Stimulated activated CD8-positive, alpha-beta memory T cell treated with anti-CD3 and anti-CD28 coated beads, Interleukin-7, amount 100 ng/mL, for 1 hour (primary cell): ENCODE measurements around the gene COL19A1.

Experiments used
- DNase-seq, 2 donors: peaks; one replicate each; pipeline ENCODE4 v3.0.0-alpha.2; 2020; ENCODE audit warnings: low read depth in 2 of 2

Gene COL19A1

GRCh38 chr6:70059039-70059719 lies 192.8 kb downstream of the COL19A1 start:
- no peak for DNase-seq

GRCh38 chr6:70060680-70061079 lies 194.3 kb downstream of the COL19A1 start:
- DNase-seq = no peak

GRCh38 chr6:70061546-70061945 lies 195.2 kb downstream of the COL19A1 start:
- no peak for DNase-seq

GRCh38 chr6:70062010-70062409 lies 195.7 kb downstream of the COL19A1 start:
- no peak for DNase-seq

- no peak for DNase-seq
These were observed 206.3 kb downstream of the COL19A1 start for GRCh38 chr6:70072540-70073179.

GRCh38 chr6:70073637-70074036 lies 207.3 kb downstream of the COL19A1 start:
- DNase-seq = no peak

GRCh38 chr6:70079241-70079640 lies 212.9 kb downstream of the COL19A1 start:
- DNase-seq = no peak

- no peak for DNase-seq
These were observed 214.2 kb downstream of the COL19A1 start for GRCh38 chr6:70080443-70081070.

- no peak for DNase-seq
These were observed 216.5 kb downstream of the COL19A1 start for GRCh38 chr6:70082830-70083229.

- DNase-seq = no peak
These were observed 220.4 kb downstream of the COL19A1 start for GRCh38 chr6:70086806-70087205.

- DNase-seq = no peak
These were observed 227.8 kb downstream of the COL19A1 start for GRCh38 chr6:70094156-70094555.

GRCh38 chr6:70099732-70100131 lies 233.4 kb downstream of the COL19A1 start:
- no peak for DNase-seq

- no peak for DNase-seq
These were observed 237.4 kb downstream of the COL19A1 start for GRCh38 chr6:70103798-70104197.

- DNase-seq = no peak
These were observed 241.7 kb downstream of the COL19A1 start for GRCh38 chr6:70107852-70108629.

GRCh38 chr6:70110126-70111022 lies 244.0 kb downstream of the COL19A1 start:
- no peak for DNase-seq

- DNase-seq = no peak
These were observed 245.4 kb downstream of the COL19A1 start for GRCh38 chr6:70111737-70112136.

- no peak for DNase-seq
These were observed 246.4 kb downstream of the COL19A1 start for GRCh38 chr6:70112716-70113115.

- no peak for DNase-seq
These were observed 246.8 kb downstream of the COL19A1 start for GRCh38 chr6:70113171-70113570.

GRCh38 chr6:70118670-70119069 lies 252.3 kb downstream of the COL19A1 start:
- DNase-seq = no peak

GRCh38 chr6:70119218-70119835 lies 253.0 kb downstream of the COL19A1 start:
- no peak for DNase-seq

- no peak for DNase-seq
These were observed 258.1 kb downstream of the COL19A1 start for GRCh38 chr6:70124443-70124842.
